HepG2 (cell line): Measurements from ENCODE around the gene MORN5. TPM values are rescaled to one million over a fixed set of nuclear protein-coding genes. Genes with fewer than 3 reads are reported as not detected.

Experiments
- ATAC-seq: fragments of 200-7000 bp; cut with Tn5 transposase; 3 replicates; pipeline ENCODE4 v1.9.1; 2020; ENCODE audit warnings: mild to moderate bottlenecking, moderate library complexity
- BruUV-seq: library from RNA; stranded (reverse); fragments of 400-500 nt; replicated peaks from 2 replicates; lab custom pipeline; 2021; lab: Mats Ljungman, UMichigan
- CTCF ChIA-PET: fragments of 300-600 bp; formaldehyde crosslinking; extraction: SDS; loops from one replicate; lab custom pipeline; 2021; ENCODE audit warnings: low total read pairs, inconsistent platforms, low intra/inter-chr PET ratio; lab: Yijun Ruan, JAX
- POLR2A ChIA-PET: fragments of 350-600 bp; sonication (Branson Sonifier 250); formaldehyde crosslinking; loops from one replicate; lab custom pipeline; 2020; ENCODE audit warnings: antibody characterized with exemption, inconsistent platforms; lab: Yijun Ruan, JAX
- DNase-seq: peaks from one replicate; pipeline ENCODE4 v3.0.0-alpha.2; 2015; ENCODE audit warnings: low spot score
- FAIRE-seq: peaks from 3 replicates; lab custom pipeline; 2011; peaks lifted over from hg19 to GRCh38; lab: Jason Lieb, UNC
- H2AFZ ChIP-seq: one replicate; pipeline ENCODE4 v1.6.1; 2011; ENCODE audit warnings: low read length, inconsistent platforms
- H3K27ac ChIP-seq: fragments of 300-600 bp; 3 replicates; pipeline ENCODE4 v1.8.0; 2011; ENCODE audit warnings: mixed run types, mild to moderate bottlenecking, mixed read lengths, low read length, inconsistent platforms; ENCODE audit not compliant: insufficient read depth; ENCODE audit errors: extremely low read length
- H3K27me3 ChIP-seq, 2 experiments: fragments of 200-600 bp in 1 of 2; 2 replicates in 1 of 2; 3 replicates in 1 of 2; pipeline versions ENCODE4 v1.6.0 to v1.8.0; 2011; ENCODE audit warnings: low read length in 2 of 2, mild to moderate bottlenecking in 2 of 2, moderate library complexity in 2 of 2, inconsistent platforms in 1 of 2; ENCODE audit not compliant: insufficient read depth in 2 of 2, control insufficient read depth in 1 of 2
- H3K36me3 ChIP-seq, 2 experiments: fragments of 200-600 bp in 1 of 2; replicated peaks in 1 of 2; 2 replicates in 1 of 2; 3 replicates in 1 of 2; pipeline versions ENCODE4 v1.5.1 to v1.8.0; 2011; ENCODE audit warnings: low read length in 2 of 2, inconsistent platforms in 1 of 2; ENCODE audit not compliant: insufficient read depth in 2 of 2, control insufficient read depth in 1 of 2
- H3K4me1 ChIP-seq: 2 replicates; pipeline ENCODE4 v1.5.1; 2012; ENCODE audit warnings: low read length, inconsistent platforms; ENCODE audit not compliant: insufficient read depth
- H3K4me2 ChIP-seq: 2 replicates; pipeline ENCODE4 v1.6.0; 2011; ENCODE audit warnings: low read depth, low read length, inconsistent platforms
- H3K4me3 ChIP-seq, 3 experiments: fragments of 200-600 bp in 1 of 3; sonication (generic), shearing (Covaris generic) in 1 of 3; replicated peaks in 1 of 3; 2 replicates each; pipeline ENCODE4 v1.5.1; 2011 to 2016; ENCODE audit warnings: low read length in 3 of 3, inconsistent platforms in 2 of 3, low read depth in 2 of 3, mild to moderate bottlenecking in 2 of 3, control low read depth in 1 of 3, mixed read lengths in 1 of 3; ENCODE audit not compliant: insufficient read depth in 1 of 3
- H3K79me2 ChIP-seq: one replicate; pipeline ENCODE4 v1.6.1; 2011; ENCODE audit warnings: low read length, inconsistent platforms; ENCODE audit not compliant: insufficient read depth
- H3K9ac ChIP-seq: 2 replicates; pipeline ENCODE4 v1.6.0; 2011; ENCODE audit warnings: mild to moderate bottlenecking, low read depth, low read length, inconsistent platforms; ENCODE audit not compliant: insufficient read depth
- H3K9me3 ChIP-seq: 2 replicates; pipeline ENCODE4 v1.5.1; 2012; ENCODE audit warnings: mild to moderate bottlenecking, low read length
- H4K20me1 ChIP-seq: 2 replicates; pipeline ENCODE4 v1.6.0; 2011; ENCODE audit warnings: inconsistent platforms, mild to moderate bottlenecking, low read length, moderate library complexity; ENCODE audit not compliant: insufficient read depth
- IRX3 ChIP-seq: sonication (generic); formaldehyde crosslinking; IDR thresholded peaks from 2 replicates; pipeline ENCODE4 v1.8.1; 2023; ENCODE audit warnings: mild to moderate bottlenecking, low read depth, missing genetic modification reagents, borderline replicate concordance
- WGBS: methylation state at CpG from one replicate; pipeline ENCODE4 v1.1.6; 2017; ENCODE audit warnings: low lambda C conversion rate; 5-methylcytosine and 5-hydroxymethylcytosine counted together
- in situ Hi-C: cut with HindIII; loops from 2 replicates; pipeline ENCODE4 v1.10.0; 2017; ENCODE audit warnings: low pct_unique_long_range_greater_than_20kb; ENCODE audit not compliant: extremely low pct_ligation_motif_present
- intact Hi-C: fragments of 100-400 bp; cut with micrococcal nuclease; formaldehyde crosslinking; loops from one replicate; pipeline ENCODE4 v1.10.0; 2022; ENCODE audit not compliant: unreplicated experiment
- polyA plus RNA-seq, 8 experiments: library from polyadenylated mRNA; depleted of rRNA in 3 of 8; stranded (reverse) in 7 of 8; unstranded in 1 of 8; fragments of >200 nt; fragmentation: Illumina TruSeq in 4 of 8; extraction: Trizol in 4 of 8; gene quantifications; 2 replicates each; pipeline versions ENCODE4 v1.2.1 to v1.2.3, GENCODE V29; 2011 to 2016; ENCODE audit warnings: low read depth in 4 of 8, missing spikeins in 1 of 8, mixed read lengths in 1 of 8; ENCODE audit not compliant: insufficient read depth in 1 of 8
- total RNA-seq, 5 experiments: library from RNA; depleted of rRNA; stranded (reverse); fragments of >200 nt; fragmentation: Illumina TruSeq; extraction: Trizol; gene quantifications; 2 replicates each; pipeline ENCODE4 v1.2.3, GENCODE V29; 2016; ENCODE audit warnings: low read depth in 1 of 5
- TF ChIP-seq, protein P1 (sequence below): sonication (generic); formaldehyde crosslinking; IDR thresholded peaks from 2 replicates; pipeline ENCODE4 v1.5.1; 2020; ENCODE audit warnings: missing genetic modification reagents, mild to moderate bottlenecking, borderline replicate concordance
- TF ChIP-seq, protein P2 (sequence below): sonication (generic); formaldehyde crosslinking; IDR thresholded peaks from 2 replicates; pipeline ENCODE4 v1.5.0; 2020; ENCODE audit warnings: missing genetic modification reagents, mild to moderate bottlenecking, borderline replicate concordance

The MORN5 gene
- total and polyA plus RNA-seq, 2 of the 13 experiments (the other 11 are each of a cell fraction or from before 2014, with no cell fraction given) = not detected

GRCh38 chr9:122223435-122223834 lies 63.7 kb downstream of the MORN5 start (continued):
- TF ChIP-seq, protein P1, sequence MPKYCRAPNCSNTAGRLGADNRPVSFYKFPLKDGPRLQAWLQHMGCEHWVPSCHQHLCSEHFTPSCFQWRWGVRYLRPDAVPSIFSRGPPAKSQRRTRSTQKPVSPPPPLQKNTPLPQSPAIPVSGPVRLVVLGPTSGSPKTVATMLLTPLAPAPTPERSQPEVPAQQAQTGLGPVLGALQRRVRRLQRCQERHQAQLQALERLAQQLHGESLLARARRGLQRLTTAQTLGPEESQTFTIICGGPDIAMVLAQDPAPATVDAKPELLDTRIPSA (CRISPR knock-in tag) = no peak
- TF ChIP-seq, protein P2, sequence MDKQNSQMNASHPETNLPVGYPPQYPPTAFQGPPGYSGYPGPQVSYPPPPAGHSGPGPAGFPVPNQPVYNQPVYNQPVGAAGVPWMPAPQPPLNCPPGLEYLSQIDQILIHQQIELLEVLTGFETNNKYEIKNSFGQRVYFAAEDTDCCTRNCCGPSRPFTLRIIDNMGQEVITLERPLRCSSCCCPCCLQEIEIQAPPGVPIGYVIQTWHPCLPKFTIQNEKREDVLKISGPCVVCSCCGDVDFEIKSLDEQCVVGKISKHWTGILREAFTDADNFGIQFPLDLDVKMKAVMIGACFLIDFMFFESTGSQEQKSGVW = no peak

- no TSS peak for BruUV-seq
- WGBS = 67% methylated on average over 34 of the region's 51 CpGs
- H4K20me1 ChIP-seq = no peaks in the 10 kb centered on the region
- no peaks in the 10 kb centered on the region for H3K79me2 ChIP-seq
- H3K36me3 ChIP-seq = no peaks in the 10 kb centered on the region
- ATAC-seq = no peak
- no peaks in the 10 kb centered on the region for H3K9me3 ChIP-seq
- DNase-seq = no peak
- H3K27ac ChIP-seq = no peak overlapping the region
- peaks cover 16 to 92% of the 10 kb centered on the region in 2 experiments for H3K27me3 ChIP-seq
- no peak for TF ChIP-seq IRX3 (CRISPR knock-in tag)
- no peak overlapping the region for H3K4me2 ChIP-seq
- in situ Hi-C loops = no loop called here
- no peak for FAIRE-seq
- H3K4me1 ChIP-seq = peaks cover 22% of the 10 kb centered on the region
- H3K9ac ChIP-seq = no peak overlapping the region
- intact Hi-C loops = no loop called here
- no peak overlapping the region for H2AFZ ChIP-seq
- H3K4me3 ChIP-seq = no peak overlapping the region
- CTCF ChIA-PET = no interaction called here
- POLR2A ChIA-PET = interaction anchor here (0.5 kb wide), 1 partner anchor 12 kb away, joined by 3 read pairs; no protein-coding TSS in a partner anchor
These were observed 65.8 kb downstream of the MORN5 start for GRCh38 chr9:122225312-122226141.
